Skeletal muscle satellite cell (primary cell): ENCODE data around the gene PTGIS.

ENCODE experiments used
- H3K27me3 ChIP-seq: 2 replicates; pipeline ENCODE4 v1.7.0; 2013; ENCODE audit warnings: low read length; ENCODE audit not compliant: control insufficient read depth, insufficient read depth
- H3K36me3 ChIP-seq: 2 replicates; pipeline ENCODE4 v1.7.0; 2013; ENCODE audit warnings: mild to moderate bottlenecking, control low read depth, low read length; ENCODE audit not compliant: insufficient read depth
- H3K4me1 ChIP-seq: 2 replicates; pipeline ENCODE4 v1.7.0; 2013; ENCODE audit warnings: low read length; ENCODE audit not compliant: control insufficient read depth, insufficient read depth
- H3K4me2 ChIP-seq: 2 replicates; pipeline ENCODE4 v1.7.0; 2013; ENCODE audit warnings: mild to moderate bottlenecking, low read length
- H3K4me3 ChIP-seq: 2 replicates; pipeline ENCODE4 v1.7.0; 2013; ENCODE audit warnings: low read length
- H3K9ac ChIP-seq: 2 replicates; pipeline ENCODE4 v1.7.0; 2013; ENCODE audit warnings: mild to moderate bottlenecking, low read depth, low read length, moderate library complexity
- H3K9me3 ChIP-seq: replicated peaks from 2 replicates; pipeline ENCODE4 v1.7.0; 2013; ENCODE audit warnings: mild to moderate bottlenecking, control low read depth, low read length

PTGIS gene

DNA sequence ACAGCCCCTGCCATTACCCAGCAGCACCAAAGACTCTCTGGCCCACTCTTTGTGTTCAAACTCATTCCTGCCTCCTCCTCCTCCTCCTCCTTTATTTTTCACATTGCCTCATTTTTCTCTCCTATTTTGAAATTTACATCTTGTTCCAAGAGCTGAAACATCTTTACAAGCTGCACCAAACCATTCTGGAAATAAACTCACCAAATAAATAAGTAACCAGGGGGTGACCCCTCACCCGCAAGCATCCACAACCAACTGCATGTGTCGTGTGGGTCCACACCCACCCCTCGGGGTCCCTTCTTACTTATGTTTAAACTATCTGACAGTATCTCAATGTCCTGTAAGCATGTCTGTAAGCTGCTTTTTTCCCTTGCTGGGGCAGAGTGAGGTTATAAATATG is 86.8 kb downstream of the PTGIS start:
- Histone ChIP-seq H3K36me3 (no peaks in the 10 kb centered on the region), H3K4me2 (no peak overlapping the region), H3K27me3 (peaks cover 26% of the 10 kb centered on the region), H3K4me3 (no peak overlapping the region), H3K9ac (no peak overlapping the region), H3K9me3 (no peaks in the 10 kb centered on the region), H3K4me1 (peaks cover 8% of the 10 kb centered on the region)

DNA sequence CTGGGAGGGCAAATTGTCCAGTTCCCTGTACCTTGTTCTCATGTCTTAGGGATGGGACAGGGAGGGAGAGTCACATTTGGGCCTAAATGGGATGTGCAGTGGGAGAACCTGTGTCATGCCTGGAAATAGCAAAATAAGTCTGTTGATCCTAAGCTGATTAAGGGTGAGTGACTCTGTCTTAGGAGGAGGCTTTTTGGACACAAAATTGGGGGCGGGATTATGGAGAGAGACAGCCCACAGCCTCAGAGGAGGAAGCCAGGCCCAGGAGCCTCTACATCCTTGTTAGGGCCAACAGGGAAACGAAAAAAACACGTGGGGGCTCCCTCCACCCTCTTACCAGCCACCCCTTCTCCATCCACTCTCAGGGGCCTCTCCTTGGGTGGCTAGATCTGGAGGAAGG is 87.7 kb downstream of the PTGIS start:
- Histone ChIP-seq H3K4me1 (peaks cover 8% of the 10 kb centered on the region), H3K4me3 (no peak overlapping the region), H3K9ac (no peak overlapping the region), H3K36me3 (no peaks in the 10 kb centered on the region), H3K9me3 (no peaks in the 10 kb centered on the region), H3K27me3 (peaks cover 19% of the 10 kb centered on the region), H3K4me2 (no peak overlapping the region)

DNA sequence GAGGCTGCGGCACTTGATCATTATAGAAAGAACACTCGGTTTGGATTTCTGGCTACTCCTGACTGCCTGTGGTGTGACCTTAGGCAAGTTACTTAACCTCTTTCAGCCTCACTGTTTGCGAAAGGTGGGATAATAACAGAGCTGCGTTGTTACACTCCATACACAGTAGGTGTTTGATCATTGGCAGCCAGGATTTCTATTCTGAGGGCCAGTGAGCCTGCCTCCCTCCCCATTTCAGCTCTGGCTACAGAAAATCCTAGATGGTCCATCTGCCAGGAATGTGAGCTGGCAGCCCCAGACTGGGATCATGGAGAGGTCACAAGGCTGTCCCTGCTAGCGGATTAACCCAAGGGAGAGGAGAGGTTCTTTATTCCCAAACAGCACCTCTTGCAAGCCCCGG is 88.2 kb downstream of the PTGIS start:
- Histone ChIP-seq H3K4me3 (no peak overlapping the region), H3K9ac (no peak overlapping the region), H3K9me3 (no peaks in the 10 kb centered on the region), H3K4me2 (no peak overlapping the region), H3K27me3 (peaks cover 21% of the 10 kb centered on the region), H3K4me1 (peaks cover 8% of the 10 kb centered on the region), H3K36me3 (no peaks in the 10 kb centered on the region)

DNA sequence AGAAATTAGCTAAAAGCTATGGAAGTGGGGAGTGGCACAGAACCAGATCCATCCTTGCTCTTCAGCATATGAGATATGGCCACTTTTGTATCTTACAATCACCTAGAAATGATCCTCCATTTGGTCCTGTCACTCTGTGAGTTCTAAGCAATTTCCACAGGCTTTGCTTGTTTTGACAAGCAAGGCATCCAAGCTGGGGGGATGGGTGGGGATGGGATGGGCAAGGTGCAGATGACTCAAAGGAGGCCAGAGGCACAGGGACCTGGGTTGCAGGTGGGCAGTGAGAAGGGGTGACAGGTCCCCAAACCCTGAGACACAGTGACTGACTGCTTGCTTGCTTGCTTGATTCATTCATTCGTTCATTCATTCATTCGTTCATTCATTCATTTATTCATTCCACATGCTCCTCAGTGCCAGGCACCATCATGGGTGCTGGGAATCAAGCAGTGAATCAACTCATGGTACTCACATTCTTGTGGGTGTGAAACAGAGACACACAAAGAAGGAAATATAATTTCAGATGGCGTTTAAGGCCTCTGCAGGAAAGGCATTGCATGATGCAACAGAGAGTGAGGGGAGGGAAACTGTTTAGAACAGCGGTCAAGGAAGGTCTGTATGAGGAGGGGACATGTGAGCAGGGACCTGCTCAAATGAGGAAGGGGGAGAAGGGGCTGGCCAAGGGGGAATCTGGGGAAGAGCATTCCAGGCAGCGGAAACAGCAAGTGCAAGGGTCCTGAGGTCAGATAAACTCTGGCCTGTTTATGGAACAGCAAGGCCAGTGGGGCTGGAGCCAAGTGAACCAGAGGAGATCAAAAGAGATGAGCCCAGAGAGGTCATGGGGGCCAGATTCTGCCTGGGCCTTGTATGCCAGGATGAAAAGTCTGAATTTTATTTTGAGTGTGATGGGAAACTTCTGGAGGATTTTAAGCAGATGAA is 88.9 kb downstream of the PTGIS start:
- no peak overlapping the region for H3K9ac ChIP-seq
- no peak overlapping the region for H3K4me3 ChIP-seq
- peaks cover 25% of the 10 kb centered on the region for H3K27me3 ChIP-seq
- H3K4me2 ChIP-seq = no peak overlapping the region
- no peaks in the 10 kb centered on the region for H3K9me3 ChIP-seq
- H3K4me1 ChIP-seq = peaks cover 4% of the 10 kb centered on the region
- H3K36me3 ChIP-seq = no peaks in the 10 kb centered on the region

DNA sequence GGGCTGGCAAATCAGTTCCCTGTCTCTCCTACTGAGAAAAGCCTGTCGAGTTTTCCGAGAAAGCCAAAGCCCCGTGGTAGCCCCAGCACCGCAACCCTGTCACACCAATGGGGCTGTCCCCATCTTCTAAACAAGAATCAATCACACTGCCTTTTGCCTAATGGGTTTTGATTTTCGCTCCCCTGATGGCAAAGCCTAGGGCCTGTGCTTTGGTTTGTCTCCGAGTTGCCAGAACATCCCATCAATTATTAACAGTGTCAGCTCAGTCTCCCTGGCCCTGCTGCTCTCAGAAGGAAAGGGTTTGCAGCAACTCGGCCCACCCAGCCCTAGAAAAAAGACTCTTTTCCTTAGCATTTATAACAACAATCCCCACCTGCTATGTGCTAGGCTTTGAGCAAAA is 89.7 kb downstream of the PTGIS start:
- Histone ChIP-seq H3K4me3 (no peak overlapping the region), H3K36me3 (no peaks in the 10 kb centered on the region), H3K9ac (no peak overlapping the region), H3K9me3 (no peaks in the 10 kb centered on the region), H3K4me2 (no peak overlapping the region), H3K27me3 (peaks cover 25% of the 10 kb centered on the region), H3K4me1 (no peaks in the 10 kb centered on the region)

DNA sequence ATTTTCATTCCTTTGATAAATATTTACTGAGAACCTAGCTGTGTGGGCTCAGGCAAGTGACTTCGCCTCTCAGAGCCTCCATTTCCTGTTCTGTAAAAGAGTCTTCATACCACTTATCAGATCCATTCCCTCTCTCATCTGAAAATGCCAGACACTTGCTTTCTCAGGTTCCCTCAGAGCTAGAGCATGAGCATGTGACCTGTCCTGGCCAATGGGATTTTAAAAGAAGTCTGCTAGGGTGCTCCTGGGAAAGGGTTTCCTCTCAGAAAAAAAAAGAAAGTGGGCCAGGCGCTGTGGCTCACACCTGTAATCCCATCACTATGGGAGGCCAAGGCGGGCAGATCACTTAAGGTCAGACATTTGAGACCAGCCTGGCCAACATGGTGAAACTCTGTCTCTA is 90.7 kb downstream of the PTGIS start:
- Histone ChIP-seq H3K9ac (no peak overlapping the region), H3K9me3 (no peaks in the 10 kb centered on the region), H3K36me3 (no peaks in the 10 kb centered on the region), H3K27me3 (peaks cover 25% of the 10 kb centered on the region), H3K4me3 (no peak overlapping the region), H3K4me2 (no peak overlapping the region), H3K4me1 (no peaks in the 10 kb centered on the region)

DNA sequence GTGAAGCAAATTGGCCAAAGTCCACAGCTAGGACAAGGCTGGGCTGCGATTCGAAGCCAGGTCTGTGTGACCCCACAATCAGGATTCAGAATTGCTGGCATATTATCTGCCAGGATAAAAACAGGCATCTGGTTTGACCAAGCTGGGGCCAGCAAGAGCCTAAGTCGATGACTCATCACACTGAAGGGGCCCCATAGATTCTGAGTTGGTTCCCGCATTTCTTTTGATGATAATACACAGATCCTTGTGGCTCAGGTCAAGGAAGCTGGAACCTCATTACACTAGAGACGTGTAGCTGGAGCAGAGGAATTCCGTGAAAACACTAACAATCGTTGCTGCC is 92.0 kb downstream of the PTGIS start:
- Histone ChIP-seq H3K36me3 (no peaks in the 10 kb centered on the region), H3K27me3 (peaks cover 30% of the 10 kb centered on the region), H3K4me3 (no peak overlapping the region), H3K9ac (no peak overlapping the region), H3K4me1 (no peaks in the 10 kb centered on the region), H3K9me3 (no peaks in the 10 kb centered on the region), H3K4me2 (no peak overlapping the region)

DNA sequence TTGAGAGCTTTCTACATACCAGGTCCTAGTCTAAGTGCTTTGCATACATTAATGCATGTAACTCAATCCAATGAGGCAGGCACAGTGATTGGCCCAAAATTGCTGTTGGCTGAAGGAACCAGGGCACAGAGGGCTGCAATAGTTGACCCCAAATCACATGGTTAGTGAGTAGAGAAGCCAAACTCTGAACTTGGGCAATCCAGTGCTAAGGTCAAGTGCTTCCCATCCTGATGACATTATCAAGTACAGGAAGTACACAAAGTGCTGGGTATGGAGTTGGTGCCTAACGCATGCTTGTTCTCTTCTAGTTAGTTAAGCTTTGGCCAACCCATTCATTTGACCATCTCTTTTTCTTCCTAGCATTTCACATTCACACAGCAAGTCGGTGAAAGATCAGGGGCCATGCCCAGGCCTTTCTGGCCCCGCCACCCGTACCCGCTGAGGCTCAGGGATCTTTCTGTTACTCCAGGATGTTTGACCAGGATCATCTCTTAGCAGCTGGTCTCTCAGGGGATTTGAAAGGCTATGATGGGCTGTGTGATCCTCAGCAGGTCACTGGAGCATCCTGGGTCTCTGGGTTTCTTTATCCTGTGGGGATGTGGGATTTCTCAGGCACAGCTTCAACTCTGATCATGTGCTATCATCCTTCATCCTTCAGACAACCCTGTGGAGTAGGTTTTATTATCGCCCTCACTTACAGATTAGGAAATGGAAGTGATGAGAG is 92.5 kb downstream of the PTGIS start:
- Histone ChIP-seq H3K27me3 (peaks cover 32% of the 10 kb centered on the region), H3K4me3 (no peak overlapping the region), H3K9ac (no peak overlapping the region), H3K36me3 (no peaks in the 10 kb centered on the region), H3K9me3 (no peaks in the 10 kb centered on the region), H3K4me2 (no peak overlapping the region), H3K4me1 (no peaks in the 10 kb centered on the region)

DNA sequence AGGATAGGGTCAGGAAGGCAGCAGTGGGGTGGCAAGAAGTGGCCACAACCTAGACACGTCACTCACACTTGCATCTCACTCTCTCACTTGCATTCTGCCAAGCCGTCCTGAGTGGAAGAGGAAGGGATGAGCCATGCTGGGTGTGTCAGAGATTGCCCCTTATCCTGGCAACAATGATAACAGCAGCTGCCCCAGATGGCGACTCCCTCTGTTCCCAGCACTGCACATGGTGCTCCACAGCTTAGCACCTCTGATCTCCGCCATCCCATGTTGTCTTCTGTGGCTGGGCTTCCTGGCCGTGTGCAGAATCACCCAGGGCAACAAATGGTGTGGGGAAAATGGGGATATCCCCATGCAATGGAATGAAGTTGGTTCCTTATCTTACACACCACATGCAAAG is 96.5 kb downstream of the PTGIS start:
- H3K4me3 ChIP-seq = no peak overlapping the region
- H3K4me2 ChIP-seq = no peak overlapping the region
- H3K4me1 ChIP-seq = no peaks in the 10 kb centered on the region
- no peak overlapping the region for H3K9ac ChIP-seq
- H3K36me3 ChIP-seq = no peaks in the 10 kb centered on the region
- peaks cover 30% of the 10 kb centered on the region for H3K27me3 ChIP-seq
- no peaks in the 10 kb centered on the region for H3K9me3 ChIP-seq

DNA sequence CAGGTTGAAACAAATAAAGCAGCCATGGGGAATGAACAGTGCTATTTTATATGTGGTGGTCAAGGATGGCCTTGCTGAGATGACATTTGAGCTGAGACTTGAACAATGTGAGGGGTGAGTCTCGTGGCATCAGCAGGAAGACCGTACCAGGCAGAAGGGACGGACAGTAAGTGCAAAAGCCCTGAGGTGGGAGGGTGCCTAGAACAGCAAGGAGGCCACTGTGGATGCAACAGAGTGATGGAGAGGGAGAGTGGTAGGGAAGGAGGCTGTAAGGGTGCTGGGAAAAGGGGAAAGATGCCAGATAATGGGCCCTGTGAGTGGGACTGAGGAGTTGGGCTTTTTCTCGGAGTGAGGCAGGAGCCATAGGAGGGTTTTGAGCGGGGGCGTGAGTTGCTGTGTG is 97.0 kb downstream of the PTGIS start:
- Histone ChIP-seq H3K27me3 (peaks cover 30% of the 10 kb centered on the region), H3K4me3 (no peak overlapping the region), H3K9me3 (no peaks in the 10 kb centered on the region), H3K4me1 (no peaks in the 10 kb centered on the region), H3K36me3 (no peaks in the 10 kb centered on the region), H3K4me2 (no peak overlapping the region), H3K9ac (no peak overlapping the region)

DNA sequence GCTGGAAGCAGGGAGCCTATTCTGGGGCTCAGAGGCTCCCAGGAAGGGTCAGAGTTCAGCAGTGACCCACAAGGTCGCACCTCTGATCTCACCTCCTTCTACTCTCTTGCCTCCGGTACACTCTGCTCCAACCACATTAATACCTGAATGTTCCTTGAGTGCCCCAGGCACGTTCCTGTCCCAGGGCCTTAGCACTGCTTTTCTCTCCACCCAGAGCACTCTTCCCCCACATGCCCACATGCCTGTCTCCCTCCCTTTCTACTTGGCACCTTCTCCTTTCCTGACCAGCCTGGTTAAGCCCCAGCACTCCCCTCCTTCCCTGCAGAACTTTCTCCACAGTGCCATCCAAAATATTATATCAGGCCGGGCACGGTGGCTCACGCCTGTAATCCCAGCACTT is 98.9 kb downstream of the PTGIS start:
- H3K27me3 ChIP-seq = peaks cover 19% of the 10 kb centered on the region

DNA sequence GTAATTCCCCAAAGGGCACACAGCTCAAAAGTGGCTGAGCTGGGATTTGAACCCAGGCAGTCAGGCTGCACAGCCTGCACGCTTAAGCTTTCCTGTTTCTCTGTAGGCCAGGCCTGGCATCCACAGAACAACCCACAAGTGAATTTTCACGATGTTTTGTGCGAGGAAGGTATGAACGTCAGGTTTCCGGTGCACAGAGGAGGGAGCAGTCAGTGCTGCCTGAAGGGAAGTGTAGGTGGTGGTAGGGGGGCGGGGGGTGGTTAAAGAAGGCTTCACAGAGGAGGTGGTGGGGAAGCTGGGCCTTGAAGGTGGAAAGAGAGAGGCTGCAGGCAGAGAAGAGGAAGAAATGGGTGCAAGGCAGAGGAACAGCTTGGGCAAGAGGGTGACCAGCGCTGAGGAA is 99.5 kb downstream of the PTGIS start:
- Histone ChIP-seq H3K4me3 (no peak overlapping the region), H3K4me1 (no peaks in the 10 kb centered on the region), H3K27me3 (peaks cover 19% of the 10 kb centered on the region), H3K9me3 (no peaks in the 10 kb centered on the region), H3K9ac (no peak overlapping the region), H3K4me2 (no peak overlapping the region), H3K36me3 (no peaks in the 10 kb centered on the region)

More for the DNA sequence above, 98.9 kb downstream of the PTGIS start:
- no peak overlapping the region for H3K4me3 ChIP-seq
- H3K36me3 ChIP-seq = no peaks in the 10 kb centered on the region
- no peaks in the 10 kb centered on the region for H3K4me1 ChIP-seq
- H3K9ac ChIP-seq = no peak overlapping the region
- H3K4me2 ChIP-seq = no peak overlapping the region
- H3K9me3 ChIP-seq = no peaks in the 10 kb centered on the region
